C4-2B (cell line): Measurements from ENCODE around the gene C16orf90.

Experiments used
- ZFX ChIP-seq: fragments of 450-650 bp; IDR thresholded peaks from 2 replicates; pipeline ENCODE4 v1.6.1; 2017
- TF ChIP-seq, protein P1 (sequence below): fragments of 450-650 bp; conservative IDR thresholded peaks from 2 replicates; pipeline ENCODE4 v1.5.1; 2017; ENCODE audit warnings: mild to moderate bottlenecking

DNA sequence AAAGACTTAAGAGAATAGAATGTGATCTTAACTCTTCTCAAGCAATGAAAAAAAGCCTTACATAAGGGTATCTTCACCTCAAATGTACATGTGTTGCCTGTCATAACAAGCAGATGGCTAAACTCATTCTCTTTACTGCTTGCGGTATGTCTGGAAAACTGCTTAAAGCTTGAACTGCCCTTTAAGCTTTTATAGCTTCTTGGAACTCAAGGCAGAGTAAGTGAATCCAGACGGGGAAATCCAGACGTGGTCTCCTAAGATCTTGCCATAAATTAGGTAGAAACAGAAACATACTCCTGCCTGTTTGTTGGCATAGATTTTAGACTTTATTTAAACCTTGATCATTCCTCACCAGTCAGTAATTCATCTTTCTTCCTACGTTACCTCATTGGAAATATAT, 25.1 kb upstream of the C16orf90 start:
- TF ChIP-seq, protein P1, sequence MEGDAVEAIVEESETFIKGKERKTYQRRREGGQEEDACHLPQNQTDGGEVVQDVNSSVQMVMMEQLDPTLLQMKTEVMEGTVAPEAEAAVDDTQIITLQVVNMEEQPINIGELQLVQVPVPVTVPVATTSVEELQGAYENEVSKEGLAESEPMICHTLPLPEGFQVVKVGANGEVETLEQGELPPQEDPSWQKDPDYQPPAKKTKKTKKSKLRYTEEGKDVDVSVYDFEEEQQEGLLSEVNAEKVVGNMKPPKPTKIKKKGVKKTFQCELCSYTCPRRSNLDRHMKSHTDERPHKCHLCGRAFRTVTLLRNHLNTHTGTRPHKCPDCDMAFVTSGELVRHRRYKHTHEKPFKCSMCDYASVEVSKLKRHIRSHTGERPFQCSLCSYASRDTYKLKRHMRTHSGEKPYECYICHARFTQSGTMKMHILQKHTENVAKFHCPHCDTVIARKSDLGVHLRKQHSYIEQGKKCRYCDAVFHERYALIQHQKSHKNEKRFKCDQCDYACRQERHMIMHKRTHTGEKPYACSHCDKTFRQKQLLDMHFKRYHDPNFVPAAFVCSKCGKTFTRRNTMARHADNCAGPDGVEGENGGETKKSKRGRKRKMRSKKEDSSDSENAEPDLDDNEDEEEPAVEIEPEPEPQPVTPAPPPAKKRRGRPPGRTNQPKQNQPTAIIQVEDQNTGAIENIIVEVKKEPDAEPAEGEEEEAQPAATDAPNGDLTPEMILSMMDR: no peak
- no peak for TF ChIP-seq ZFX
